Liver (tissue), 9 donors: Measurements from ENCODE around the gene P2RX3. TPM values are rescaled to one million over a fixed set of nuclear protein-coding genes. Genes with fewer than 3 reads are reported as not detected.

ENCODE experiments used
- DNase-seq: peaks from one replicate; pipeline ENCODE4 v3.0.0-alpha.2; 2017; ENCODE audit warnings: low spot score
- H3K27ac ChIP-seq, 2 donors: one replicate each; pipeline ENCODE4 v1.7.0; 2013; ENCODE audit warnings: inconsistent platforms in 2 of 2, low read length in 2 of 2, control low read depth in 1 of 2, low read depth in 1 of 2, mild to moderate bottlenecking in 1 of 2
- H3K27me3 ChIP-seq, 4 donors: one replicate each; pipeline versions ENCODE4 v1.6.1 to v1.7.0; 2013; ENCODE audit warnings: low read length in 3 of 4, inconsistent platforms in 1 of 4, mild to moderate bottlenecking in 1 of 4, moderate library complexity in 1 of 4; ENCODE audit not compliant: control insufficient read depth in 4 of 4, insufficient read depth in 4 of 4
- H3K36me3 ChIP-seq, 4 donors: one replicate each; pipeline versions ENCODE4 v1.6.1 to v1.7.0; 2013; ENCODE audit warnings: low read length in 3 of 4, mild to moderate bottlenecking in 3 of 4, low read depth in 1 of 4, moderate library complexity in 1 of 4; ENCODE audit not compliant: control insufficient read depth in 4 of 4, insufficient read depth in 3 of 4
- H3K4me1 ChIP-seq, 4 donors: one replicate each; pipeline versions ENCODE4 v1.6.1 to v1.7.0; 2013; ENCODE audit warnings: low read length in 3 of 4, mild to moderate bottlenecking in 3 of 4, moderate library complexity in 1 of 4; ENCODE audit not compliant: control insufficient read depth in 4 of 4, insufficient read depth in 4 of 4
- H3K4me3 ChIP-seq, 3 donors: one replicate each; pipeline versions ENCODE4 v1.6.1 to v1.7.0; 2013; ENCODE audit warnings: low read length in 3 of 3, control low read depth in 1 of 3, low read depth in 1 of 3, mild to moderate bottlenecking in 1 of 3
- H3K9ac ChIP-seq, 2 donors: one replicate each; pipeline ENCODE4 v1.7.0; 2013; ENCODE audit warnings: low read length in 2 of 2, mild to moderate bottlenecking in 2 of 2, moderate library complexity in 2 of 2, control low read depth in 1 of 2, low read depth in 1 of 2
- H3K9me3 ChIP-seq, 4 donors: one replicate each; pipeline versions ENCODE4 v1.6.1 to v1.7.0; 2013; ENCODE audit warnings: low read length in 3 of 4; ENCODE audit not compliant: control insufficient read depth in 4 of 4
- EGR1 ChIP-seq, 2 donors: IDR thresholded peaks; 2 replicates each; pipeline ENCODE4 v1.6.1; 2016 to 2018; ENCODE audit warnings: antibody characterized with exemption in 2 of 2, low read depth in 2 of 2
- FOXA1 ChIP-seq: IDR thresholded peaks from 2 replicates; pipeline ENCODE4 v1.6.1; 2016; ENCODE audit warnings: antibody characterized with exemption
- FOXA2 ChIP-seq: IDR thresholded peaks from 2 replicates; pipeline ENCODE4 v1.6.1; 2016; ENCODE audit warnings: antibody characterized with exemption
- GABPA ChIP-seq, 2 donors: IDR thresholded peaks in 1 of 2; conservative IDR thresholded peaks in 1 of 2; 2 replicates each; pipeline ENCODE4 v1.6.1; 2016; ENCODE audit warnings: antibody characterized with exemption in 2 of 2, mild to moderate bottlenecking in 1 of 2, moderate library complexity in 1 of 2
- HNF4A ChIP-seq, 2 donors: conservative IDR thresholded peaks; 2 replicates each; pipeline ENCODE4 v1.6.1; 2016; ENCODE audit warnings: antibody characterized with exemption in 2 of 2, mild to moderate bottlenecking in 2 of 2
- HNF4G ChIP-seq: IDR thresholded peaks from 2 replicates; pipeline ENCODE4 v1.6.1; 2016; ENCODE audit warnings: antibody characterized with exemption
- RAD21 ChIP-seq, 2 donors: IDR thresholded peaks; 2 replicates each; pipeline ENCODE4 v1.6.1; 2016; ENCODE audit warnings: antibody characterized with exemption in 2 of 2, mild to moderate bottlenecking in 2 of 2
- RXRA ChIP-seq, 2 donors: IDR thresholded peaks; 2 replicates each; pipeline ENCODE4 v1.6.1; 2017 to 2018; ENCODE audit warnings: antibody characterized with exemption in 2 of 2, mild to moderate bottlenecking in 1 of 2
- SP1 ChIP-seq: IDR thresholded peaks from 2 replicates; pipeline ENCODE4 v1.6.1; 2018; ENCODE audit warnings: antibody characterized with exemption, mild to moderate bottlenecking
- TAF1 ChIP-seq: conservative IDR thresholded peaks from 2 replicates; pipeline ENCODE4 v1.6.1; 2016; ENCODE audit warnings: antibody characterized with exemption, mild to moderate bottlenecking
- YY1 ChIP-seq: IDR thresholded peaks from 2 replicates; pipeline ENCODE4 v1.6.1; 2016; ENCODE audit warnings: antibody characterized with exemption, mild to moderate bottlenecking
- WGBS: extraction: QIAGEN DNeasy Blood & Tissue Kit; methylation state at CpG from one replicate; pipeline ENCODE4 v1.1.7; 2013; 5-methylcytosine and 5-hydroxymethylcytosine counted together
- polyA plus RNA-seq, 2 donors: library from polyadenylated mRNA; stranded (reverse) in 1 of 2; unstranded in 1 of 2; fragments of 200-250 nt in 1 of 2; fragments of >200 nt in 1 of 2; fragmentation: Nextera tagmentation in 1 of 2; extraction: Ambion mirVana in 1 of 2; gene quantifications; one replicate each; pipeline versions ENCODE4 v1.2.1 to v1.2.3, GENCODE V29; 2013 to 2015
- total RNA-seq, 2 donors: library from RNA; depleted of rRNA; stranded (reverse); fragments of >200 nt; gene quantifications; one replicate each; pipeline ENCODE4 v1.2.3, GENCODE V29; 2014
- TF ChIP-seq, protein P1 (sequence below): IDR thresholded peaks from 2 replicates; pipeline ENCODE4 v1.6.1; 2016; ENCODE audit warnings: antibody characterized with exemption
- TF ChIP-seq, protein P2 (sequence below): fragments of 150-350 bp; IDR thresholded peaks from 2 replicates; pipeline ENCODE4 v1.5.1; 2017; ENCODE audit warnings: improper control_type of control experiment, low read depth, low read length; ENCODE audit not compliant: missing input control
- TF ChIP-seq, protein P3 (sequence below): IDR thresholded peaks from 2 replicates; pipeline ENCODE4 v1.6.1; 2016; ENCODE audit warnings: antibody characterized with exemption
- donor health status: healthy.
- donor health status: healthy.
- donor health status: healthy.
- donor health status: healthy.
- donor health status: healthy.

Gene P2RX3
- total and polyA plus RNA-seq, 4 donors: 0.18 to 0.33 (median 0.23) TPM

DNA sequence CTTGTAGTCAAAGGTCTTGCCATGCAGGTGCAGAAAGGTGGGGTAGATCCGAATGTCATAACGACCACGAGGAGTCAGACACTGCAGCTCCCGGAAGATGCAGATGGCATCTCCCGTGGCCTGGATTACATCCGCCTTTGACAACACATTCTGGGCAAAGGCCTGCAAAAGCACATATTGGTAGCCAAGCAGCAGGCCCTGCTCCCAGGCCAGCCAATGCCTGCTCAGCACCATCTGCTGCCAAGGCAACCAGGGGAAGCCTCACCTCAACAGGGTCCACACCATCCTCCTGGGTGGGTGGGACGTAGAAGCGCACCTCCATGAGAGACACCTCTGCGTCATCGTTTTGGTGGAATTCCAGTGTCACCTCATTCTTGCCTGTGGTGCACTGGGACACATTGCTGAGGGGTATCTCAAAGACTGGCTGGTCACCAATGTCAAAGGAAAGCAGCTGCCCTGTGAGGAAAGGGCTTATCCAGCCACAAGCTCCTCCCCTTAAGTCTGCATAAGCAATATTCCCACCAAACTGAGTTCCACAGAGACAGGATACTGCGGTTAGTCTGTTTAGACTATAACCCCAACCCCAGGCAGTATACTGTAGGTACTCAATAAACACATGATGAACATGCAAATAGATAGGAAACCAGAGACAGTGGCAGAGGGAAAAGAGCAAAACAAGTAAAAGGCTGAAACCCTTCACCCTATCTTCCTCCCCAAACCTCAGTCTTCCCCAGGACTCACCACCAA, 5.3 kb upstream of the P2RX3 start:
- no peaks in the 10 kb centered on the region for H3K27me3 ChIP-seq
- no peak overlapping the region for H3K9ac ChIP-seq
- H3K4me1 ChIP-seq: peaks cover 2 to 18% (median 13%) of the 10 kb centered on the region in 4 donors
- no peak overlapping the region for H3K4me3 ChIP-seq
- no peak overlapping the region for H3K27ac ChIP-seq
- TF ChIP-seq SP1 (no peak), FOXA1 (no peak), GABPA (IDR thresholded peaks at IDR 0.05 in 1 of 2, conservative IDR thresholded peaks at IDR 0.05 in 1 of 2) (no peak), HNF4A (conservative IDR thresholded peaks at IDR 0.05) (no peak), YY1 (no peak), EGR1 (IDR thresholded peaks at IDR 0.05; ENCODE audit: low read depth in 2 of 2) (no peak), HNF4G (no peak), TAF1 (no peak), RAD21 (IDR thresholded peaks at IDR 0.05) (no peak), RXRA (IDR thresholded peaks at IDR 0.05) (no peak)
- TF ChIP-seq, protein P1, sequence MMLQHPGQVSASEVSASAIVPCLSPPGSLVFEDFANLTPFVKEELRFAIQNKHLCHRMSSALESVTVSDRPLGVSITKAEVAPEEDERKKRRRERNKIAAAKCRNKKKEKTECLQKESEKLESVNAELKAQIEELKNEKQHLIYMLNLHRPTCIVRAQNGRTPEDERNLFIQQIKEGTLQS: no peak
- TF ChIP-seq, protein P2, sequence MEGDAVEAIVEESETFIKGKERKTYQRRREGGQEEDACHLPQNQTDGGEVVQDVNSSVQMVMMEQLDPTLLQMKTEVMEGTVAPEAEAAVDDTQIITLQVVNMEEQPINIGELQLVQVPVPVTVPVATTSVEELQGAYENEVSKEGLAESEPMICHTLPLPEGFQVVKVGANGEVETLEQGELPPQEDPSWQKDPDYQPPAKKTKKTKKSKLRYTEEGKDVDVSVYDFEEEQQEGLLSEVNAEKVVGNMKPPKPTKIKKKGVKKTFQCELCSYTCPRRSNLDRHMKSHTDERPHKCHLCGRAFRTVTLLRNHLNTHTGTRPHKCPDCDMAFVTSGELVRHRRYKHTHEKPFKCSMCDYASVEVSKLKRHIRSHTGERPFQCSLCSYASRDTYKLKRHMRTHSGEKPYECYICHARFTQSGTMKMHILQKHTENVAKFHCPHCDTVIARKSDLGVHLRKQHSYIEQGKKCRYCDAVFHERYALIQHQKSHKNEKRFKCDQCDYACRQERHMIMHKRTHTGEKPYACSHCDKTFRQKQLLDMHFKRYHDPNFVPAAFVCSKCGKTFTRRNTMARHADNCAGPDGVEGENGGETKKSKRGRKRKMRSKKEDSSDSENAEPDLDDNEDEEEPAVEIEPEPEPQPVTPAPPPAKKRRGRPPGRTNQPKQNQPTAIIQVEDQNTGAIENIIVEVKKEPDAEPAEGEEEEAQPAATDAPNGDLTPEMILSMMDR: no peak
- TF ChIP-seq, protein P3, sequence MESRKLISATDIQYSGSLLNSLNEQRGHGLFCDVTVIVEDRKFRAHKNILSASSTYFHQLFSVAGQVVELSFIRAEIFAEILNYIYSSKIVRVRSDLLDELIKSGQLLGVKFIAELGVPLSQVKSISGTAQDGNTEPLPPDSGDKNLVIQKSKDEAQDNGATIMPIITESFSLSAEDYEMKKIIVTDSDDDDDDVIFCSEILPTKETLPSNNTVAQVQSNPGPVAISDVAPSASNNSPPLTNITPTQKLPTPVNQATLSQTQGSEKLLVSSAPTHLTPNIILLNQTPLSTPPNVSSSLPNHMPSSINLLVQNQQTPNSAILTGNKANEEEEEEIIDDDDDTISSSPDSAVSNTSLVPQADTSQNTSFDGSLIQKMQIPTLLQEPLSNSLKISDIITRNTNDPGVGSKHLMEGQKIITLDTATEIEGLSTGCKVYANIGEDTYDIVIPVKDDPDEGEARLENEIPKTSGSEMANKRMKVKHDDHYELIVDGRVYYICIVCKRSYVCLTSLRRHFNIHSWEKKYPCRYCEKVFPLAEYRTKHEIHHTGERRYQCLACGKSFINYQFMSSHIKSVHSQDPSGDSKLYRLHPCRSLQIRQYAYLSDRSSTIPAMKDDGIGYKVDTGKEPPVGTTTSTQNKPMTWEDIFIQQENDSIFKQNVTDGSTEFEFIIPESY: no peak
- H3K9me3 ChIP-seq: no peaks in the 10 kb centered on the region
- whole genome bisulfite sequencing: 96% methylated on average over 11 of the region's 11 CpGs
- no peak for DNase-seq
- peaks cover 6 to 51% (median 35%) of the 10 kb centered on the region in 4 donors for H3K36me3 ChIP-seq

DNA sequence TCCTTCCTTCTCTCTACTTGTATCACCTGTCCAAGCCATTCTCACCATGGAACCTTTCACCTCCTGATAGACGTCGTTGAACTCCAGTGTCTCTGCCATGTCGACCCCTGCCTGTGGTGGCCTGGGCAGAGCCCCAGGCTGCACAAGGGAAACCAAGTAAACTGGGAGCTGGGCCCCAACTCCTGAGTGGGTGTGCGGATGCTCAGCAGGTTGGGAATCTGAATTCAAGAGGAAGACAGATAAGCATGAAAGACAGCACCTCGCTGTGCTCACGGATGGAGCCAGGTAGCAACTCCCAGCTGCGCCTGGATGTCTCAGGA, 3.2 kb upstream of the P2RX3 start:
- H3K4me3 ChIP-seq: peak overlapping the region; percentile 74 to 90 (median 79)
- H3K27ac ChIP-seq: peak overlapping the region; percentile 65 to 78
- DNase-seq: no peak
- H3K4me1 ChIP-seq: peaks cover 2 to 18% (median 13%) of the 10 kb centered on the region in 4 donors
- no peaks in the 10 kb centered on the region for H3K9me3 ChIP-seq
- no peaks in the 10 kb centered on the region for H3K27me3 ChIP-seq
- TF ChIP-seq FOXA2: no peak
- TF ChIP-seq RXRA (IDR thresholded peaks at IDR 0.05): no peak
- no peak for TF ChIP-seq HNF4G
- TF ChIP-seq GABPA (IDR thresholded peaks at IDR 0.05 in 1 of 2, conservative IDR thresholded peaks at IDR 0.05 in 1 of 2): no peak
- peak overlapping the region; percentile 1 to 78 for H3K9ac ChIP-seq
- H3K36me3 ChIP-seq: peaks cover 2 to 33% (median 26%) of the 10 kb centered on the region in 4 donors
- 5% methylated on average over 7 of the region's 7 CpGs for WGBS
